Spinal cord (tissue), 10 donors: Measurements from ENCODE around the gene IQGAP2. TPM values are rescaled to one million over a fixed set of nuclear protein-coding genes. Genes with fewer than 3 reads are reported as not detected.

Experiments used
- DNase-seq, 6 donors: peaks; one replicate each; pipeline versions ENCODE4 v3.0.0 to v3.0.0-alpha.2; 2013 to 2015; ENCODE audit warnings: low spot score in 6 of 6, low read depth in 4 of 6
- H3K27ac ChIP-seq: one replicate; pipeline ENCODE4 v1.5.1; 2013; ENCODE audit warnings: low read depth, low read length, control low read depth
- H3K27me3 ChIP-seq: one replicate; pipeline ENCODE4 v1.6.1; 2013; ENCODE audit warnings: low read length; ENCODE audit not compliant: control insufficient read depth, insufficient read depth
- H3K36me3 ChIP-seq: one replicate; pipeline ENCODE4 v1.6.1; 2013; ENCODE audit warnings: low read length; ENCODE audit not compliant: control insufficient read depth, insufficient read depth
- H3K4me1 ChIP-seq: one replicate; pipeline ENCODE4 v1.6.1; 2013; ENCODE audit warnings: low read length; ENCODE audit not compliant: control insufficient read depth, insufficient read depth
- H3K4me3 ChIP-seq: one replicate; pipeline ENCODE4 v1.5.1; 2013; ENCODE audit warnings: low read depth, low read length, control low read depth
- H3K9me3 ChIP-seq: one replicate; pipeline ENCODE4 v1.6.1; 2013; ENCODE audit warnings: low read length; ENCODE audit not compliant: control insufficient read depth, insufficient read depth
- WGBS: methylation state at CpG from one replicate; pipeline ENCODE4 v1.1.5; 2013; ENCODE audit warnings: missing lambda C conversion rate; ENCODE audit not compliant: insufficient coverage; 5-methylcytosine and 5-hydroxymethylcytosine counted together
- polyA plus RNA-seq, 2 donors: library from polyadenylated mRNA; unstranded; fragments of 120-200 nt; gene quantifications; one replicate each; pipeline ENCODE4 v1.2.1, GENCODE V29; 2013; ENCODE audit not compliant: insufficient read length in 2 of 2
- total RNA-seq, 2 donors: library from RNA; depleted of rRNA in 1 of 2; stranded (reverse); fragments of 120-200 nt in 1 of 2; fragments of >200 nt in 1 of 2; gene quantifications; one replicate each; pipeline versions ENCODE4 v1.2.3 to v1.2.4, GENCODE V29; 2013 to 2014
- donor health status: healthy.

IQGAP2 gene
- total and polyA plus RNA-seq, 4 donors, result 10.5 to 21.6 (median 15.1) TPM

GRCh38 chr5:76384189-76384588 is 18.9 kb upstream of the IQGAP2 start:
- 43% methylated on average over 2 of the region's 4 CpGs for WGBS
- H3K27ac ChIP-seq, result no peak overlapping the region
- DNase-seq, result peak in 1 of 6 donors; percentile 66

GRCh38 chr5:76384705-76385104 is 18.4 kb upstream of the IQGAP2 start:
- no peaks in the 10 kb centered on the region for H3K9me3 ChIP-seq
- H3K36me3 ChIP-seq, result no peaks in the 10 kb centered on the region
- H3K27me3 ChIP-seq, result no peaks in the 10 kb centered on the region
- H3K27ac ChIP-seq, result no peak overlapping the region
- peaks cover 2% of the 10 kb centered on the region for H3K4me1 ChIP-seq
- no peak overlapping the region for H3K4me3 ChIP-seq
- 80% methylated on average over 3 of the region's 3 CpGs for WGBS
- no peak for DNase-seq

More at GRCh38 chr5:76384189-76384588, 18.9 kb upstream of the IQGAP2 start:
- no peaks in the 10 kb centered on the region for H3K27me3 ChIP-seq
- H3K9me3 ChIP-seq, result no peaks in the 10 kb centered on the region
- H3K4me3 ChIP-seq, result no peak overlapping the region
- peaks cover 2% of the 10 kb centered on the region for H3K4me1 ChIP-seq
- no peaks in the 10 kb centered on the region for H3K36me3 ChIP-seq

GRCh38 chr5:76385540-76385939 is 17.5 kb upstream of the IQGAP2 start:
- Histone ChIP-seq H3K4me1 (peaks cover 2% of the 10 kb centered on the region), H3K27ac (no peak overlapping the region), H3K36me3 (no peaks in the 10 kb centered on the region), H3K27me3 (no peaks in the 10 kb centered on the region), H3K9me3 (no peaks in the 10 kb centered on the region), H3K4me3 (no peak overlapping the region)
- WGBS, result 98% methylated on average over 5 of the region's 5 CpGs
- no peak for DNase-seq

GRCh38 chr5:76386360-76386759 is 16.7 kb upstream of the IQGAP2 start:
- H3K9me3 ChIP-seq, result no peaks in the 10 kb centered on the region
- no peak overlapping the region for H3K27ac ChIP-seq
- no peaks in the 10 kb centered on the region for H3K27me3 ChIP-seq
- peaks cover 2% of the 10 kb centered on the region for H3K4me1 ChIP-seq
- no peak for DNase-seq
- no peaks in the 10 kb centered on the region for H3K36me3 ChIP-seq
- no peak overlapping the region for H3K4me3 ChIP-seq
- WGBS, result 80% methylated on average over 5 of the region's 5 CpGs

- no peaks in the 10 kb centered on the region for H3K36me3 ChIP-seq
- no peak for DNase-seq
- WGBS, result no CpG with 5 or more reads among the region's 1 CpG
- peaks cover 2% of the 10 kb centered on the region for H3K4me1 ChIP-seq
- H3K27ac ChIP-seq, result no peak overlapping the region
- no peaks in the 10 kb centered on the region for H3K27me3 ChIP-seq
- no peaks in the 10 kb centered on the region for H3K9me3 ChIP-seq
- H3K4me3 ChIP-seq, result no peak overlapping the region
Observed at GRCh38 chr5:76388236-76388635, 14.8 kb upstream of the IQGAP2 start.

- Histone ChIP-seq H3K36me3 (no peaks in the 10 kb centered on the region), H3K9me3 (no peaks in the 10 kb centered on the region), H3K4me1 (peaks cover under 1% of the 10 kb centered on the region), H3K4me3 (no peak overlapping the region), H3K27ac (no peak overlapping the region), H3K27me3 (no peaks in the 10 kb centered on the region)
- 80% methylated on average over 7 of the region's 11 CpGs for WGBS
- no peak for DNase-seq
Observed at GRCh38 chr5:76388791-76389512, 14.1 kb upstream of the IQGAP2 start.

- no peaks in the 10 kb centered on the region for H3K4me1 ChIP-seq
- no peaks in the 10 kb centered on the region for H3K27me3 ChIP-seq
- H3K4me3 ChIP-seq, result no peak overlapping the region
- no peak overlapping the region for H3K27ac ChIP-seq
- no peaks in the 10 kb centered on the region for H3K36me3 ChIP-seq
- peak in 1 of 6 donors; percentile 14 for DNase-seq
- 73% methylated on average over 7 of the region's 13 CpGs for WGBS
- H3K9me3 ChIP-seq, result no peaks in the 10 kb centered on the region
Observed at GRCh38 chr5:76389513-76390154, 13.5 kb upstream of the IQGAP2 start.

GRCh38 chr5:76391014-76391413 is 12.1 kb upstream of the IQGAP2 start:
- DNase-seq, result no peak
- no peak overlapping the region for H3K4me3 ChIP-seq
- no peak overlapping the region for H3K27ac ChIP-seq
- no peaks in the 10 kb centered on the region for H3K4me1 ChIP-seq
- no peaks in the 10 kb centered on the region for H3K9me3 ChIP-seq
- WGBS, result 92% methylated on average over 8 of the region's 9 CpGs
- H3K27me3 ChIP-seq, result no peaks in the 10 kb centered on the region
- H3K36me3 ChIP-seq, result no peaks in the 10 kb centered on the region

GRCh38 chr5:76393035-76393680 is 9.9 kb upstream of the IQGAP2 start:
- DNase-seq, result no peak
- Histone ChIP-seq H3K9me3 (no peaks in the 10 kb centered on the region), H3K4me3 (no peak overlapping the region), H3K36me3 (no peaks in the 10 kb centered on the region), H3K4me1 (no peaks in the 10 kb centered on the region), H3K27ac (no peak overlapping the region), H3K27me3 (no peaks in the 10 kb centered on the region)
- no CpG with 5 or more reads among the region's 5 CpGs for WGBS
